GM15510 (cell line): ENCODE results near the gene TRAPPC10.

Experiments used
- POLR2A ChIP-seq: IDR thresholded peaks from 3 replicates; pipeline ENCODE4 v1.6.1; 2011; ENCODE audit warnings: borderline replicate concordance; ENCODE audit not compliant: insufficient read length; ENCODE audit errors: extremely low read depth

TRAPPC10 gene

DNA sequence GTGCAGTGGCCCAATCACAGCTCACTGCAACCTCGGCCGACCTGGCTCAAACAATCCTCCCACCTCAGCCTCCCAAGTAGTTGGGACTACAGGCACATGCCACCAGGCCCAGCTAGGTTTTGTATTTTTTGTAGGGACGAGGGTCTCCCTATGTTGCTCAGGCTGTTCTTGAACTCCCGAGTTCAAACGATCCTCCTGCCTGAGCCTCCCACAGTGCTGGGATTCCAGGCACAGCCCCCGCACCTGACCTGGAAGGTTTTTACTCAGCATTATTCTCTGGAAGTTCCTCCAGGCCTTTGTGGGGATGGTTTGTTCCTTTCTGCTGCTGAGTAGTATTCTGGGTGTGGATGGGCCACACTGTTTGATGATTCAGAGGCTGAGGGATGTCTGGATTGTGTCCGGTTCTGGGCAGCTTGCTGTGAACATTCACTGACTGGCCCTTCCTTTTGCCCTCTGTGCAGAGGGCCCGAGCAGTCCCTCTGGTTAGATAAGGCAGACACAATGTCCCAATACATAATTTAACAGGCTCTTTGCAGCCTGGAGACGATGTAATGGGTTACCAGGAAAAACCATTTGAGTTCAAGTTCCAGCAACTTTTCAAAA, 6.0 kb upstream of the TRAPPC10 start:
- TF ChIP-seq POLR2A = no peak

DNA sequence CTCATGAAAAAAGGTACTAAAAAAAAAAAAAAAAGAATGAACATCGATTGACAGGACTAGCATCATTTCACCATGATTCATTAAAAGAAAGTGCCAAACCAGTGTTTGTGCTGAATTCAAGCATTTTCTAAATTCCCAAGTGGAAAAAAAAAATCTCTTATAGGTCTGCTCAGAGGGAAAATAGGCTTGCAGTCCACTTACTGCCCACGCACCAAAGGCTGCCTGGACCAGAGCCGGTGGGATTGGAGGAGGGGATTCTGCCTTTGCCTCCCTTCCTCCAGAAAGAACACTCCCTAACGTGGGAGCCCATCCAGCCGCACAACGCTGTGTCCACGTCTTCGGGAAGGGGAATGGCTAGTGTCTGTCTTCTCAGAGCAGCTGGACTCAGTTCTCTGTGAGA, 5.5 kb upstream of the TRAPPC10 start:
- no peak for TF ChIP-seq POLR2A

DNA sequence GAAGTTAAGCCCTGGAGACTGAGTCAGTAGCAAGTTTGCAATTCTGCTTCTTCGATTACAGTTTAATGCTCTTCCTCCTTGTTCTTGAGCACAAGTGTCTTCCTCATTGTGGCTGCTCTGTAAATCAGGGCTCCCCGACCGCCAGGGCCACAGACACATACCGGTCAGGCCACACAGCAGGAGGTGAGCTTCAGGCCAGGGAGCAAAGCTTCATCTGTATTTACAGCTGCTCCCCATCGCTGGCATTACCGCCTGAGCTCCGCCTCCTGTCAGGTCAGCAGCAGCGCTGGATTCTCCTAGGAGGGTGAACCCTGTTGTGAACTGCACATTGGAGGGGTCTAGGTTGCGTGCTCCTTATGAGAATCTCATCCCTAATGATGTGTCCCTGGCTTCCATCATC, 1.7 kb upstream of the TRAPPC10 start:
- no peak for TF ChIP-seq POLR2A

DNA sequence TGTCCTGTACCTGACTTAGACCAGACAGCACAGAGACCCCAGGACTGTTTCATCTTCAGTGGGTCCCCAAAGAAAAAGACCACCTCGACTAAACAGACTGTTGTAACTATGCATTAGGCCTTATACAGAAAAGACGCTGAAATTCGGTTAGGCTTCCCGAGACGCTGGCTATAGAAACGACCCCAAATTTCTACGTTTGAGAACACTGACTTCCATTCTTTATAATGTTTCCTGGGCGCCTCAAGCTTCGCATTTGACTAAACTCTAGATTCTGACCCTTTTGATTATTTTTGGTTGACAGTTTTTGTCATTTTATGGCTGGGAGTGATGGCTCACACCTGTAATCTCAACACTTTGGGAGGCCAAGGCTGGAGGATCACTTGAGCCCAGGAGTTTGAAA, 986 bp upstream of the TRAPPC10 start:
- TF ChIP-seq POLR2A = no peak

DNA sequence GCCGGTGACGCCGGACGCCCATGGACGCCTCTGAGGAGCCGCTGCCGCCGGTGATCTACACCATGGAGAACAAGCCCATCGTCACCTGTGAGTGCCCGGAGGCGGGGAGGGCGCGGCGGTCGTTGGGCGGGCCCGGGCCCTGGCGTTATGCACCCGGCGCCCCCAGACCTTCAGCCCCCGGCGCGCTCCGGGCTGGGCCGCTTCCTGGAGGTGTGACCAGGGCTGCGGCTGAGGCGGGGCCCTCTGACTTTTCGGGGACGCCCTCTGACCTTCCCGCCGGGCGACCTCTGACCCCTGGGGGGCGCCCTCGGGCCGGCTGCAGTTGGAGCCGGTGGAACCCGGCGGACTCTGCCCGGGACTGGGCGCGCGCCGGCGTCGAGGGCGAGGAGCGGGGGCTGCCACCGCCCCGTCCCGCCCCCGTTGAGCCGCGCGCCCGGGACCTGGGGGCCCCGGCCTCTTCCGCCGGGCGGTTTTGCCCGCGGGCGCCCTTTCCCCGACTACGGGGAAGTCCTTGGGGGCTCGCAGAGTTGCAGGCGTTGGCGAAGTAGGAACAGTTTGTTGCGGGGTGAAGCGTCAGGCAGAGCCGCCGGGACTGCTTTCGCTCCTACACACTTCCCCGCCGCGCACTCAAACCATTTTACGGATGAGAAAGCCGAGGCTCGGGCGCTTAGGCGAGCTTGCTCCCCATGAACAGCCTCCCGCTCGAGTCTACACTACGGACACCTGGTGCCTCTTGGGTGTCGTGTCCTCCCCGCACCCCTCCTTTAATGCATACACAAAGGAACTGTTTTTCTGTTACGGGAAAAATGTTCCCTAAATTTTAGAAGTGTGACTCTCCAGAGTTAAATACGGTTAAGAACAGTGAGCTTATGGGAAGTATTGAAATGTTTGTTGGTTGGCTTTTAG, 618 bp downstream of the TRAPPC10 start:
- no peak for TF ChIP-seq POLR2A

DNA sequence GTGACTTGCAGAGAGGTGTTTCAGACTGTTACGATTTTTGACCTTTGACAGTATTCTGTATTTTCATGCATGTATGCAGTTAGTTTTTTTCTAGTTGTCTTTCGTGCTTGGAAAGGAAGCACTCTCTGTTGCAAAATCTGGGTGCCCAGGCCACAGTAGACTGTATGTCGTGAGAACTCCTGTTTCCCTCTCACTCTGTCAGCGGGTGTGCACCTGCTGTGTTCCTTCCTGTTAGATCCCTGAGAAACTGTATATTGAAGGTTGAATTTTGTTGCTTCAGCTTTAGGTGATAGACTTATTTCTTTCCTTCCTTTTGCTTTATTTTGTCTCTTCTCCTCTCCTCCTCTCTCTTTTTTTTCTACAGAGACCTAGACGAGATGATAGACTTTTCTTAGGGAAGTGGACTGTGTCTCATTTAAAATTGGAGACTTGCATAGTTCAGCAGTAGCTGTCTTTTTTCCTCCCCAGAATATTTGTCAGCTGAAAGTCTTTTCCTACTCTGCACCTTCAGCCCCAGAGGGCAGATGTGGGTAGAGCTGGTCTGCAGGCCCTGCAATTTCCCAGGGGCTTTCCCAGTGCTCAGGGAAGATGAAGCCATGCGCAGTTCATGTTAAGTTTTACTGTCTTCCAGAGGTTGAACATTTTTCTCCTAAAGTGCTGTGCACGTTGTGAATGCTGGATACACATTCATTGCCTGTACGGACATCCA, 1.4 kb downstream of the TRAPPC10 start:
- TF ChIP-seq POLR2A = no peak

DNA sequence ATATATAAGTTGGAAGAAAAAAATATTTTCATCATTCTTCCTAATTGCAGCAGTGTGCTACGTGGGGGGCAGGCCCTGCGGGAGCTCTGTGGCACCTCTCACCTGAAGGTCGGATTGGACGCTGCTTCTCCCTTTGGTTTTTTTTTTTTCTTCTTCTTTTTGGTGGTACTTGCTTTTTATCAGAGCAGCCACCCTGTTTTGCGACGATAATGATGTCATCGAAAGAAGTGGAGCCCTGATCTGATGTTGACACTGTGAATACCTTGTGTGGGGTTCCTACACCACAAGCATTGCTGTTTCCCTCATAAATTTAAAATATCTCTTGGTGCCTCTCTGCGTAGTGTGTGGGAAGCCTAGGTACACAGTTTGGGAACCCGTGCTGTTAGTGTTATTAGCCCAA, 5.5 kb downstream of the TRAPPC10 start:
- TF ChIP-seq POLR2A = no peak

DNA sequence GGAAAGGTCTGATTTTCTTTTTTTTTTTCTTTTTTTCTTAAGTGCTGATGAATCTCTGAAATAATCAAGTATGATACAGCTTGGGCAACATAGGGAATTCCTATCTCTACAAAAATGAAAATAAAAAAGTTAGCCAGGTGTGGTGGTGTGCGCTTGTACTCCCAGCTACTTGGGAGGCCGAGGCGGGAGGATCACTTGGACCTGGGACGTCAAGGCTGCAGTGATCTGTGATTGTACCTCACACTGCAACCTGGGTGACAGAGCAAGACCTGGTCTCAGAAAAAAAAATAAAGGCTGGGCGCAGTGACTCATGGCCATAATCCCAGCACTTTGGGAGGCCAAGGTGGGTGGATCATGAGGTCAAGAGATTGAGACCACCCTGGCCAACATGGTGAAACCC, 6.0 kb downstream of the TRAPPC10 start:
- no peak for TF ChIP-seq POLR2A

DNA sequence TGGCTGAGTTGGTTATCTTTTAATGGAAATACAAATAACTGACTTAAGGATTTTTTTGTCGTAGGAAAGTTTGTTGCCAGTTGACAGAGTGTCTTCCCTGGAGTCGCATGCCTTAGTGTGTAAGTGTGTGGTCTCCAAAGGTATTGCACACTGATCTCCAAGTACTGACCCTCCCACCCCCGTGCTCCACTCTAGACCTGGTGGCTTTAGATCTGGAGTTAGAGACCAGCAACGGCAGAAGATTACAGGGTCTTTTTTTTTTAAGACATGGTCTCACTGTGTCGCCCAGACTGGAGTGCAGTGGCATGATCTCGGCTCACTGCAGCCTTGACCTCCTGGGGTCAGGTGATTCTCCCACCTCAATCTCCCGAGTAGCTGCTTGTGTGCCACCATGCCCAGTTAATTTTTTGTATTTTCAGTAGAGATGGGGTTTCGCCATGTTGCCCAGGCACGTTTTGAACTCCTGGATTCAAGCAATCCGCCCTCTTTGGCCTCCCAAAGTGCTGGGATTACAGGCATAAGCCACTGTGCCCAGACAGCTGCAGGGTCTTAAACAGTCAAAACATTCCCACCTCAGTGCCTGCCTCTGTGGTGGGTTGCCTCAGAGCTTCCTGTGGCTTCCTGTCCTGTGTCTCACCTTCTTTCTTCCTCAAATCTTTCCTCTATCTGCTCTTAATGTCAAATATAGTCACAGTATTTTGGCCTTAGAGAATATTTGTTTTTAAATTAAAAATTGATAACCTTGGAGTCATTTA, 6.9 kb downstream of the TRAPPC10 start:
- TF ChIP-seq POLR2A = no peak

DNA sequence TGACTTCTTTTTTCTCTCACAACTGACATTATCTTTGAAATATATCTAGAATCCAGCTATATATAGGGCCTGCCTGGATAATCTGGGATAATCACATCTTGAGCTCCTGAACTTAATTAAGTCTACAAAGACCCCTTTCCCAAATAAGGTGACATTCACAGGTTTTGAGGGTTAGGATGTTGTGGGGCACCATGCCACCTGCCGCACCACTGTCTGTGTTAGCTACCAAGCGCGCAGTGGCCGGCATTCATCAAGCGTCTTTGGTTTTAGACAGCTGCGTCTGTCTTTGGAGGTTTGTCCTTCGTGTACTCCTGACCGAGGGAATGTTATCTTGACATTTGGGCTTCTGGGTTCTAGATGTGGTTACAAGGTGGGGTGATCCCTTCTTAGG, 7.5 kb downstream of the TRAPPC10 start:
- no peak for TF ChIP-seq POLR2A

DNA sequence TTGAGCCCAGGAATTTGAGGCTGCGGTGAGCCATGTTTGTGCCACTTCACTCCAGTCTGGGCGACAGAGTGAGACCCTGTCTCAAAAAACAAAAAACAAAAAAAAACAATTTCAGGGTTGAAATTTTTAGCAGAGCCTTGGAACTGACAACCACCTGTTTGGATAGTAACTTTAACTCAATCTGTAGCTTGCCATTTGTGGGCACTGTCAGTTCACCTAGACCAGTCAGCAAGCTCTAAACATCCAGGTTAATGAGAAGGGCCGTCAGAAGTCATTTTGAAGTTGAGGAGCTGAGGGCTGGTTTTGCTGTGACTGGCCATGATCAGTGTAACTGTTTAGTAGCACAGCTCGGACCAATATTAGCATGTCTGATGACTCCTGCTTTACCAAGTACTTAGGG, 8.4 kb downstream of the TRAPPC10 start:
- TF ChIP-seq POLR2A = no peak

DNA sequence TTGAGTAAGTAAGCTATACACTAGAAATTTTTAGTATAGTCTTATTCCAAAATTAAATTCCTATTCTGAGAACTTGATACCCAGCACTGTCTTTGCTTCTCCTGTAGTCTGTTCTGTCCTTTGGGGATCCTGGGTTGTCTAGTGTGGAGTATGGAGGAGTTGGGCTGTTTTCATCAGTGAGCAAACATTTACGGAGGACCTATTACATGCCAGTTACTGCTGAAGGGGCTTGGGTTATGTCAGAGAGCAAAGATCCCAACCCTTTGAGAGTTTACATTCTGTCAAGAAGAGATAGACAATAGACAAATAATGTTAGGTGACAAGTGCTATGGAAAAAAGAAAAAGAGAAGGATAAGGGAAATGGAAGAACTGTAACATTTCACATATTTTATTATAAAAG, 9.0 kb downstream of the TRAPPC10 start:
- no peak for TF ChIP-seq POLR2A

DNA sequence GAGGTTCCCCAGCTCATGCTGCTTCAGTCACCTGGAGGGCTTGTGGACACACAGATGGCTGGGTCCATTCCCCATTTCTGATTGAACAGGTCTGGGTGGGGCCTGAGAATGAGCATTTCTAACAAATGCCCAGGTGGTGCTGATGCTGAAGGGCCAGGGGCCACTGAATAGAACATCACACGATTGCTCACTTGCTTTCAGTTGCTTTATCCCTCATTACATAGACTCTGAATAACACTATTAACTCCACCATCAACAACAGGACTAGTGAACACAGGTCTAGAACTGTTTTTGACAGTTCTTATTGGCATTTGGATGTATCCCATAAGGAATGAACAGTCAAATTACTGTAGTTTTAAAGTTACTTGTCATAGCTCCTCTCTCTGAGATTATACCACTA, 12.1 kb downstream of the TRAPPC10 start:
- no peak for TF ChIP-seq POLR2A

DNA sequence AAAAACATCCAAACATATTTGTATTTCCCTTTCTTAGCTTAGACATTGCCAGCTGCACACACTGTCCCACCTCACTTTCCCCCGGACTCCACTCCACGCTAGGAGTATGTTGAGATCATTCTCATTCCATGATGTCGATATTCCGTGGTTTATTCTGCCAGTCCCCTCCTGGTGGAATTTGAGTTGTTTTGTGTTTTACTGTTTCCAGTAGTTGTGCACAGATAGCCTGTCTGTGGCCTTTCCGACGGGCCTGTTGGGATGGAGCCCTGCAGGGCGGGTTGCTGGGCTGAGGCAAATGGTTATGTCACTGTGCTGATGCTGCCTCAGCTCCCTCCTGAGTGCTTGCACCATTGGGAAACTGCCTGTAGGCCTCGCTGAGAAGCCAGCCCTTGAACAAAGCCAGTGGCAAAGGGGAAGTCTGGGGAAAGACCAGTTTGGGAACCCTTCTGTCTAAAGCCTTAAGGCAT, 12.8 kb downstream of the TRAPPC10 start:
- TF ChIP-seq POLR2A = no peak

DNA sequence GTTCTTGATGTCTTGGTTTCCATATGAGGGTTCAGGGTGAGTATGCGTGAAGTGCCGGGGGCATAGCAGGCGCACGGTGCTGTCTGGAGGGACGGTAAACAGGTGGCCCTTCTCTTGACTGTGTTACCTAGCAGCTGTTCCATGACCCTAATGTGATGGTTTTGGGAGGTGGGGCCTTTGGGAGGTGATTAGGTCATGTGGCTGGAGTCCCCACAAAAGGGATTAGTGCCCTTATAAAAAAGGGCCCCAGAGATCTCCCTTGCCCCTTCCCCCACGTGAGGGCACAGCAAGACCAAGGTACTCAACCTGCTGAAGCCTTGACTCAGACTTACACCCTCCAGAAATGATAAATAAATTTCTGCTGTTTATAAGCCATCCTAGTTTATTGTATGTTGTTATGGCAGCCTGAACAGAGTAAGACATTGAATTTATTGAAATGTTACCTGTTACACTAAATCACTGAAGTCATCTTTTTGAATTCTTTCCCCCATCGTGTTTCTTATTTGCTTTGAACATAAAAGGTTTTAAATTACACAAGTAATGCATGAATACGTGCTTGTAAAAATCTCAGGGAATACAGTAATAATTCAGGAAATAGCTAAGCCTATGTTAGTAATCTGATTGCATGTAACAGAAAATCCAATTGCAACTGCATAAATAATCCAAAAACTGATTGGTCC, 15.6 kb downstream of the TRAPPC10 start:
- TF ChIP-seq POLR2A = no peak

DNA sequence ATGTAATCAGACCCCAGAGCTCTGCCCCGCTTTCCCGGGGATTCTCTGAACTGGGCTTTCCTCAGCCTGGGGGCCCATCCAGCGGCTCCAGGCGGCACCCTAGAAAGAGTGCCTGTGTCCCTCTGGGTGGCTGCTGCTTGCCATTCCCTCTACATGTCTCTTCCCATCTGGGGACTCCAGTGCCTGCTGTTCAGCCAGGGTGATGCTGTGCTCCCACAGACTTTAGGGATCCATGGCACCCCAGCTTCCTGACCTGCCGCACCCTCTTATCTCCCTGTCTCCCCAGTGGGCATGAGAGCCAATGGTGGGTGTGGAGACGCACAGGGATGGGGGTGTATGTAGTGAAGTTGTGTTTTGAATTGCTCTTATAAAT, 16.2 kb downstream of the TRAPPC10 start:
- TF ChIP-seq POLR2A = no peak
